A673 (cell line): Measurements from ENCODE around the gene UPK2.

Experiments used
- EZH2 ChIP-seq: fragments of 200-600 bp; sonication (generic); IDR thresholded peaks from 2 replicates; pipeline ENCODE4 v1.6.1; 2017; ENCODE audit warnings: borderline replicate concordance, low read depth, mild to moderate bottlenecking, mixed read lengths, antibody characterized with exemption, low read length; ENCODE audit not compliant: poor library complexity, severe bottlenecking
- TF ChIP-seq, protein P1 (sequence below): fragments of 300-800, 200-600 bp; sonication (generic); conservative IDR thresholded peaks from 2 replicates; pipeline ENCODE4 v1.5.1; 2017; ENCODE audit warnings: low read depth, mild to moderate bottlenecking, antibody characterized with exemption, low read length, moderate library complexity, mixed read lengths

GRCh38 chr11:118912742-118913410 is 43.2 kb upstream of the UPK2 start:
- TF ChIP-seq, protein P1, sequence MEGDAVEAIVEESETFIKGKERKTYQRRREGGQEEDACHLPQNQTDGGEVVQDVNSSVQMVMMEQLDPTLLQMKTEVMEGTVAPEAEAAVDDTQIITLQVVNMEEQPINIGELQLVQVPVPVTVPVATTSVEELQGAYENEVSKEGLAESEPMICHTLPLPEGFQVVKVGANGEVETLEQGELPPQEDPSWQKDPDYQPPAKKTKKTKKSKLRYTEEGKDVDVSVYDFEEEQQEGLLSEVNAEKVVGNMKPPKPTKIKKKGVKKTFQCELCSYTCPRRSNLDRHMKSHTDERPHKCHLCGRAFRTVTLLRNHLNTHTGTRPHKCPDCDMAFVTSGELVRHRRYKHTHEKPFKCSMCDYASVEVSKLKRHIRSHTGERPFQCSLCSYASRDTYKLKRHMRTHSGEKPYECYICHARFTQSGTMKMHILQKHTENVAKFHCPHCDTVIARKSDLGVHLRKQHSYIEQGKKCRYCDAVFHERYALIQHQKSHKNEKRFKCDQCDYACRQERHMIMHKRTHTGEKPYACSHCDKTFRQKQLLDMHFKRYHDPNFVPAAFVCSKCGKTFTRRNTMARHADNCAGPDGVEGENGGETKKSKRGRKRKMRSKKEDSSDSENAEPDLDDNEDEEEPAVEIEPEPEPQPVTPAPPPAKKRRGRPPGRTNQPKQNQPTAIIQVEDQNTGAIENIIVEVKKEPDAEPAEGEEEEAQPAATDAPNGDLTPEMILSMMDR = no peak
- no peak for TF ChIP-seq EZH2
